GM19193 (cell line): ENCODE results near the gene GLO1.

Source experiments
- POLR2A ChIP-seq: IDR thresholded peaks from 4 replicates; pipeline ENCODE4 v1.6.1; 2011; ENCODE audit not compliant: insufficient read depth, insufficient read length; ENCODE audit errors: extremely low read depth

The GLO1 gene

GRCh38 chr6:38719358-38719757, 16.4 kb upstream of the GLO1 start:
- no peak for TF ChIP-seq POLR2A

GRCh38 chr6:38716825-38717224, 13.9 kb upstream of the GLO1 start:
- TF ChIP-seq POLR2A: no peak

- TF ChIP-seq POLR2A: no peak
Measured at GRCh38 chr6:38715016-38715689, 12.2 kb upstream of the GLO1 start, which contains the start of gene DNAH8. Gene DNAH8, plus strand, starts transcription at chr6:38715311. Its CDS starts 7,499 bp downstream, at chr6:38722810.

- TF ChIP-seq POLR2A: no peak
Measured at GRCh38 chr6:38714239-38715015, 11.5 kb upstream of the GLO1 start.

GRCh38 chr6:38713812-38714211, 10.9 kb upstream of the GLO1 start:
- no peak for TF ChIP-seq POLR2A

- no peak for TF ChIP-seq POLR2A
Measured at GRCh38 chr6:38708496-38708895, 5.6 kb upstream of the GLO1 start.

- no peak for TF ChIP-seq POLR2A
Measured at GRCh38 chr6:38705924-38706323, 3.0 kb upstream of the GLO1 start.

GRCh38 chr6:38703949-38704590, 1.1 kb upstream of the GLO1 start:
- no peak for TF ChIP-seq POLR2A

- no peak for TF ChIP-seq POLR2A
Measured at GRCh38 chr6:38701551-38701950, 1.4 kb downstream of the GLO1 start.

GRCh38 chr6:38697846-38698245, 5.1 kb downstream of the GLO1 start:
- TF ChIP-seq POLR2A: no peak

GRCh38 chr6:38696345-38696744, 6.6 kb downstream of the GLO1 start:
- TF ChIP-seq POLR2A: no peak

GRCh38 chr6:38695933-38696332, 7.0 kb downstream of the GLO1 start:
- no peak for TF ChIP-seq POLR2A

- TF ChIP-seq POLR2A: no peak
Measured at GRCh38 chr6:38695227-38695900, 7.6 kb downstream of the GLO1 start.

- no peak for TF ChIP-seq POLR2A
Measured at GRCh38 chr6:38688579-38689087, 14.3 kb downstream of the GLO1 start.

- no peak for TF ChIP-seq POLR2A
Measured at GRCh38 chr6:38687549-38687948, 15.4 kb downstream of the GLO1 start.
